NCI-H510A (cell line): ENCODE measurements around the gene SNX27.
"Not testable (repeated sequence)": the region's sequence is repeated elsewhere in the genome, so short reads cannot be mapped to it uniquely, and the experiment has no call there.

ENCODE experiments used
- DNase-seq: peaks from one replicate; lab custom pipeline; 2025; lab: John Stamatoyannopoulos, UW

SNX27 gene

GRCh38 chr1:151611832-151612500, at the start of gene SNX27:
Gene SNX27, plus strand, starts transcription at chr1:151612050. Its CDS starts 152 bp downstream, at chr1:151612202.
- peak; percentile 82 for DNase-seq

- no peak for DNase-seq
Measured at GRCh38 chr1:151562661-151563060, 49.2 kb upstream of the SNX27 start.

- no peak for DNase-seq
Measured at GRCh38 chr1:151563376-151563775, 48.5 kb upstream of the SNX27 start.

DNA sequence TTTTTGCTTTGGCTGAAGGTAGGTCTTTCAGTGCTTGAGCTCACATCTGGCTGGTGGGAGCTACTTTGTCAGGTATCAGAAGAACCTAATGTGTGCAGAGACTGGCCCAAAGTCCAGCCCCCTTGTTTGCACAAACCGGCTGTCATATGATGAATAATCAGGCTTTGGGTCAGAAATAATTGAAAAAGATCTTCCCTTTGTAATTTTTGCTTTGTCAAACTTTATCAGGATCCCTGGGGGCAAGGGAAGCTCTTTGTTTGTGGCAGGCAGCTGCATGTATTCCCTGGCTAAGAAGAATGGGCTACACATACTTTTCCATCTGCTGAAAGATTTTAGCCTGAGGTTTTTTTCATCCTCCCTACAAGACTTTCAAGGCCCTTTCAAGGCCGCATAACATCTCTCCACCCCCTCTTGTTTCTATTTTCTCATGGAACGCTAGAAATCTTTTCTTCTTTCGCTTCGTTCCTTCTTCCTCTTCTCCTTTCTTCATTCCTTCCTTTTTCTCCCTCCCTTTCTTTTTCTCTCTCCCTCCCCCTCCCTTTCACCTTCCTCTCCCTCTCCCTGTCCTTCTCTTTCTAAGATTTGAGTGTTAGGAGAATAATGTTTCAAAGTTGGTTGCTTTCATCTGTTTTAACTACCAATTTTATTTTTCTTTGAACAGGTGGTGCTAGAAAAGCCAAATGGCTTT, 46.2 kb upstream of the SNX27 start:
- no peak for DNase-seq

GRCh38 chr1:151568626-151569088, 43.2 kb upstream of the SNX27 start:
- no peak for DNase-seq

DNA sequence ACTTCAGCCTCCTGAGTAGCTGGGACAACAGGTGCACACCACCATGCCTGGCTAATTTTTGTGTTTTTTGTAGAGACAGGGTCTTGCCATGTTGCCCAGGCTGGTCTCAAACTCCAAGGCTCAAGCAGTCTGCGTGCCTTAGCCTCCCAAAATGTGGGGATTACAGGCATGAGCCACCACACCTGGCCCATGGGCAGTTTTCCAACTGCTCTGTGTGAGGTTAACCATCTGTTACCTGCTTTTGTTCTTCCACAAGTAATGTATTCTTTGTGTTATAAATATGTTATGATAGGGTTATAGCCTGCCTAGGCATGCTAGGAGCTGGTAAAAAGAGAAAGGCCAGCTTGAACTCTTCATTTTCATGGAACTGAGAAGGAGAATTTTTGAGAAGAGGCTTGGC, 41.0 kb upstream of the SNX27 start:
- no peak for DNase-seq

- no peak for DNase-seq
Measured at GRCh38 chr1:151574575-151575529, 37.0 kb upstream of the SNX27 start.

- DNase-seq, result no peak
Measured at GRCh38 chr1:151577173-151577572, 34.7 kb upstream of the SNX27 start.

- no peak for DNase-seq
Measured at GRCh38 chr1:151578941-151579340, 32.9 kb upstream of the SNX27 start.

GRCh38 chr1:151579436-151580225, 32.2 kb upstream of the SNX27 start:
- DNase-seq, result no peak

DNA sequence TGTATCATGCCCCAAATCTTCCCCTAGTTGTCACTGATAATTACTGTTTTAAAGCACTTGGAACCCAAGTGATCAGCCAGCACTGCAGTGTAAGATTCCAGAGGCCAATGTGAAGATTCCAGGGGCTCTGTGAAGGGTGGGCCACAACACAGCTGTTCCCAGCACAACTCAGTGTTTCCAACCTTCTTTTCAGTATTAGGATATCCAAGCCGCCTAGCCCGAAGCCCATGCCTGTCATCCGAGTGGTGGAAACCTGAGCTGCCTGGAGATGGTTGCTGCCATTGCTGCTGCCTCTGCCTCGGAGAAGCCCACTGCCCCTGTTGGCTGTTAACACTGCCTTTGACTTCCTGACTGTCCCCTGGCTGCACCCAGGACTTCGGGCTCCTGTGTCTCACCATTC, 30.4 kb upstream of the SNX27 start:
- no peak for DNase-seq

DNA sequence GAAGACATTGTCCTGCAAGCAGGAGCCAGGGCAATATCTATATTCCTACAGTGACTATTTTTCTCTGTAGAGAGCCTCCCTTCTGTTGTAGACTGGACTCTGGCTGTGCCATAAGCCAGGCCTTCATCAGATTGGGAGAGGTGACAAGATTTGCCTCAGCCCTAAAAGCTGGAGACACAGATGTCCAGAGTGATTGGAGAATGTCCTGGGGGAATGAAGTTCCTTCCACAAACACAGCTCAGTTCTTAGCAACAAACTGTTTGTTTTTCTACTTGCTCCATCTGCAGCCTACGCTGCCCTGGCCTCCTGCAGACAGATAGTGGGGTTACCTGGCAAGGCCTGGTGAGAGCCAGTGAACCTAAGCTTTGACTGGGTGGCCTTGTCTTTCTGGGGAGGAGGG, 29.9 kb upstream of the SNX27 start:
- no peak for DNase-seq

DNA sequence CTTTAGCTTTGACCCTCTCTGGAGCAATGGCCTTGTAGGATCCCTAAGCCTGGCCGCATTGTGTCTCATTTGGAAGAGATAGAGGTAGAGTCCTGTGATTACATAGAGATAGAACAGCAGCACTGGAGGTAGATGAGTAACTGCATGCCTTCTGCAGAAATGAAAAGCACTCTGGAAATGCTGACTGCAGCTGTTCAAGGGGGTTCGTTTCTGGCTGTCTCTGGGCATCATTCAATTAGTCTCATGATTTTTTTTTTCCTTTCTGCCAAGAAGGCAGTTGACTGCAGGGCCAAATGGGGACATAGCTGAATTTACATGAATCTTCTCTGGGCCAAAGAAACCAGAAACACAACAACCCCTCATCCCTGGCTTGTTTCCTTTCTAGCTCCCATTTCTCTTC, 28.1 kb upstream of the SNX27 start:
- no peak for DNase-seq

- DNase-seq, result no peak
Measured at GRCh38 chr1:151584278-151584677, 27.6 kb upstream of the SNX27 start.

DNA sequence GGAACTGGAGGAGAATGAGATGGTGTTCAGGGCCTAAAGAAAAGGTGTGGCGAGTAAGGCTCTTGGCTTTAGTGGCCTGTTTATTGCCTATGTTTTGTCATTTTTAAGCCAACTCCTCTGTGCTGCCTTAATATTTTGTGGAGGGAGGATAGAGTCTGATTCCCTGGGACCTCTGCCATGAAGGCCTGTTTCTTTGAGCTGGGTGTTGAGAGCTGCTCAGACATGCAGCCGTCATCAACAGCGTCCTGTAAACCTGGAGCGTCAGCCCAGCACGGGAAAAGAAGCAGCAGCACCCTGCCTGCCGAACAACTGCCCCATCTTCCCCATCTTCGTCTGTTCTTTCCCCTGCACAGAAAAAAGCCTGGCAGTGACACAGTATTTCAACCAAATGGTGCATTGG, 27.1 kb upstream of the SNX27 start:
- no peak for DNase-seq

- DNase-seq, result no peak
Measured at GRCh38 chr1:151585622-151586021, 26.2 kb upstream of the SNX27 start.

GRCh38 chr1:151590961-151591360, 20.9 kb upstream of the SNX27 start:
- no peak for DNase-seq

DNA sequence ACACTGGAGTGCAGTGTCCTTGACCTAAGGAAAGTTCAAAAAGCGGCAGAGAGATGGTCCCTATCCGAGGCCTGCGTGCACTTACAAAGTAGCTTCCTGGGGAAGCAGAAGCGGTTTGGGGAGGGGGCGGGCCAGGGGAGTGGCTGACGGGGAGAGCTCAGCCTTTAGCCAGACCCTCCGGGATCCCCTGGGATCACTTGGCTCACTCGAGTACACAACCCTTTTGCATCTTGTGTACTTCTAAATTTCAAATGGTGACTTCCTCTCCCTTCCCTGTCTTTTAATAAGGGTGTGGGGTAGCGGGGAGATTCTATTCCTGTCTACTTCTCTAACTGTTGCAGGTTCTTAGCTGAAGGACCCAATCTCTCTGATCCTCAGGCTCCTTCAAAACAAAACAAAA, 18.1 kb upstream of the SNX27 start:
- no peak for DNase-seq

DNA sequence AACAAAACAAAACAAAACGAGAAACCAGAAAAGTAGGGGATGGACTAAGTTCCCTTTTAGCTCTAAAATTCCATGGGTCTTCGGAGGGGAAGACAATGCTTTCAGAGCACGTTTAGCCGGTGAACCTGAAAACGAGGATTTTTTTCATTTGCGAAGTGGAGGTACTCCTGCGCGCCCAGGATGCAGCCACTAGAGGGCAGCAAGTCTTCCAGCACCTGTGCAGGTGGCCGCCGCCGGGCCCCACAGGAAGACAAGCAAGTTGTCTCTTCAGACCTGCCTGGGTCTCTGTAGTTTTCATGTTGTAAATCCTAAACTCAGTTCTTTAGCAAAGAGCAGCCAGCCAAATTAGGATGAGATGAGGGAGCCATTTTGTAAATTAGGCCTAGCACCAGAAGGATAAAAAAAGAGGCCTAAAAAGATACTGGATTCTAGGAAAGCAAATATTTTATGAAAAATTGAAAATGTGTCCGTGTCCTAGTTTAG, 17.7 kb upstream of the SNX27 start:
- peak; percentile 46 for DNase-seq

GRCh38 chr1:151596166-151596953, 15.5 kb upstream of the SNX27 start:
- DNase-seq, result no peak

GRCh38 chr1:151602550-151602949, 9.3 kb upstream of the SNX27 start:
- DNase-seq, result not testable (repeated sequence)
